Skeletal muscle cell (primary cell): Measurements from ENCODE around the gene MPP1.

ENCODE experiments used
- DNase-seq: peaks from one replicate; pipeline ENCODE4 v3.0.0-alpha.2; 2010; ENCODE audit warnings: low read depth
- H3K4me3 ChIP-seq: 2 replicates; pipeline ENCODE4 v1.5.1; 2011; ENCODE audit warnings: low read depth, mild to moderate bottlenecking, control low read depth, low read length, moderate library complexity

MPP1 gene

DNA sequence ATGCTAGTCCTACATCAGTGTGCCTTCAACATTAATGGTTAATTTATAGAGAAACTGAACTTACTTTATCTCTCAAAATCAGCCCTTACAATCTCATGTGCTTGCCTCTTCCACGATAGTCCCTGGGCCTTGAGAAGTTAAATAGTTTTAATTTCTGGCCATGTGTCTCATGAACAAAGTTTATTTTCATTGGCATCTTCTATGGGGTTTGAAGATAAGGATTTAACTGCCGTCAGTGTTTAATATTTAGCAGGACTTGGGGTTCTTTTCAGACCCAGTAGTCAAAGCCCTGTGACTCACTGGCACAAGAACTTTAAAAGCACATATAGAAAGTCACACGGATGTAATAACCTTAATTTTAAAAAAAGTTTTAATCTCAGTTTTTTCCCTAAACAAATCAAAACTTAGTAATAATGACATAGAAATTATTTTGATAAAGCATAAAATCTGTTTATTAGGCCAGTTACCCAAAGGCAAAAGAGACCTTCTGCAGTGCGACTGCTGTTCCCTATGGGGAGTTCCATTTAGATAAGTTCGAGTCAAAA is 10.1 kb upstream of the MPP1 start:
- DNase-seq = no peak

GRCh38 chrX:154813801-154814200 is 8.5 kb upstream of the MPP1 start:
- no peak overlapping the region for H3K4me3 ChIP-seq
- DNase-seq = no peak

More for the DNA sequence above, 10.1 kb upstream of the MPP1 start:
- H3K4me3 ChIP-seq = no peak overlapping the region

DNA sequence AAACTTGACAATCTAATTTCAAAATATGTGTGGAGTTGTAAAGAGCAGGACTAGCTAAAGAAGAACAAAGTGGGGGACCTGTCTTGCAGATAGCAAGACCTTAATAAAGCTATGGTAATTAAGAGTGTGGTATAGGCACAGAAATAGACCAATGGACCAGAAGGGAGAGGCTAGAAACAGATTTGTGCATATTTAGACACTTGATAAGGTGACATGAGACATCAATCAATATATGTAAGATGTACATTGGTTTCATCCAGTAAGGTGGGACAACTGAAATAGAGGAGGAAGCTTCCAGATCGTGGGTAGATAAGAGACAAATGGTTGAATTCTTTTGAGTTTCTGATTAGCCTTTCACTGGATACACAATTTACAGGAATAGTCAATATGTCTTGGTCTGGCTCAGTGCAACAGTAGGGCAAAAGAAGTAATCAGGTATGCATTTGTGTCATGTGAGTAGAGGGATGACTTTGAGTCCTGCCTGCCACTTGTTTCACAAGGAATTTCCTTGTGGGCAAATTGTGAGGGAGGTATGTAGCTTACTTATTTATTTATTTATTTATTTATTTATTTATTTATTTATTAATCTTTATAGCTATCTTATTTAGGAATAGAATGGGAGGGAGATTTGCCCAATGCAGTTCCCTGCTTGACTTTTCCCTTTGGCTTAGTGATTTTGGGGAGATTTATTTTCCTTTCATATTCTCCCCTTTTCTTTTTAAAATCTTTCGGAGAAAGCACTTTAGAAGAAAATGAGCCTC is 7.2 kb upstream of the MPP1 start:
- no peak for DNase-seq
- no peak overlapping the region for H3K4me3 ChIP-seq

- no peak overlapping the region for H3K4me3 ChIP-seq
- DNase-seq = no peak
These were observed 4.8 kb upstream of the MPP1 start for GRCh38 chrX:154809939-154810665.

DNA sequence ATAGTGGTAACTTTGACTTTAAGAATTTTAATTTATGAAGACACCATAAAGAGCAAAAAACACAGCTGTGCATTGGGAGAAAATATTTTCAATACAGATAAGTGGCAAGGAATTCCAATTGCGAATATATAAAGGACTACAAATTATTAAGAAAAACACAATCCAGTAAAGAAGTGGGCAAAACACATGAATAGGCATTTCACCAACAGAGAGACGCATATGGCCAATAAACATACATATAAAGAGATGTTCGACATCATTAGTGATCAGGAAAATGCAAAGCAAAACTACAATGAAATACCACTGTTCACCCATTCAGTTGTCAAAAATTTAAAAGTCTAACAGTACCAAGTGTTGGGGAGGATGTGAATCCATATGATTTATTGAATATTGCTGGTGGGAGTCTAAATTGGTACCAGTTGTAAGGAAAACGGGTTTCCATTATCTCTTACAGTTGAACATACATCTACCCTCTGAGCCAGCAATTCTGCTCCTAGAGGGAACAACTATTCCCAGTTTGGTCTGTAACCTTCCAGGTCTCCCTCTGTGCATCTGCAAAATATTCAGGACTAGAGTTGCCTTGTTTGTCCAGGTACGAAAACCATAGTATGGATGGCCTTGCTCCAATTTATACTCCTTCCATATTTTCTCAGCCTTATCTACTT is 1.7 kb upstream of the MPP1 start:
- DNase-seq = no peak
- no peak overlapping the region for H3K4me3 ChIP-seq

DNA sequence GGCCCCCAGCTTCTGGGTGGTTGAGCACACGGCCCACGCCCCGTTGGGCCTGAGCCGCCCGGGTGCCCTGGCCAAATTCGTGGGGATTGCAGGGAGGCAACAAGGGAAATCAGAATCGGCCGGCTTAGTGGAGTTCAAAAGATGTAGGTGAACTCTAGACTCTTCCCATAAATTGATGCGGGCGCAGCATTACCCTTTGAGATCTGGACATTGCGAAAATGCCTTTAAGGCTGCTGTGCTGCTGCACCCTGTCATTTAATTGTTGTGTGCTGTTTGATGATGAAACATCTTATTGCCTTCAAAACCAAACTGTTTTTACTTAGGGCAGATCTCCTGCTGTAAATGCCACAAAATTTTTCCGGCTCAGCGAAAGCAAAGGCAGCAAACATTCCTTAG is 409 bp upstream of the MPP1 start:
- peak overlapping the region; percentile 60 for H3K4me3 ChIP-seq
- DNase-seq = no peak

DNA sequence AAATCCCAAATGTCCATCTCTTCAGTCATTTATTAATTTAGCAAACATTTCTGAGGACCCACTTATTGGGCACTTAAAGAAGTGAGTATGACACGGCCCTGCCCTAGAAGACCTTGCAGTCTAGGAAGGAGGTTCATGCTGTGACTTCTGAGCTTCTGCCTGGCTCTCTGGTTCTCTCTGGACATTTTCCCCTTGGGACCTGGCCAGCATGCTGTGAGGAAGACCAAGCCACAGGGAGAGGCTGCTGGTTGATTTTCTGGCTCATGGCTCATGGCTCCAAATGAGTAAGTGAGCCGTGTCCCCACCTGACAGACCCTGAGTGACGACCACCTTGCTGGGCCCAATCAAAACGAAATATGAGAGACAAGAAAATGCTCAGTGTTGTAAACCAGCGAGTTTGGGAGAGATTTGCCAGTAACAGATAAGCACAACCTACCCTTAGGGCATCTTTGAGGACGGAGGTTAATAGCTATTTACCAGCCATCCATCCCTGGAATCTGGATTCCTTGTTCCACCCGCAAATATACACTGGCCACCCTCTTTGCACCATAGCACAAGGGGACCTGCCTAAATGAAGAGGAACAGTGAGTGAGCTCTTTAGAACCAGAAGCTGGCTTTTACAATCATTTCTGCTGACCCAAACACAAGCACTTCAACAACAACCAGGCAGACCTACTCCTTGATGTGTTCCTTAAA is 876 bp downstream of the MPP1 start:
- peak overlapping the region; percentile 60 for H3K4me3 ChIP-seq
- DNase-seq = no peak

- no peak overlapping the region for H3K4me3 ChIP-seq
- no peak for DNase-seq
These were observed 2.3 kb downstream of the MPP1 start for GRCh38 chrX:154802947-154803346.

- DNase-seq = no peak
- no peak overlapping the region for H3K4me3 ChIP-seq
These were observed 4.6 kb downstream of the MPP1 start for GRCh38 chrX:154800478-154801210.

GRCh38 chrX:154799556-154800348 is 5.5 kb downstream of the MPP1 start:
- no peak for DNase-seq
- H3K4me3 ChIP-seq = no peak overlapping the region

GRCh38 chrX:154797006-154797405 is 8.3 kb downstream of the MPP1 start:
- DNase-seq = no peak
- no peak overlapping the region for H3K4me3 ChIP-seq

- DNase-seq = no peak
- no peak overlapping the region for H3K4me3 ChIP-seq
These were observed 10.3 kb downstream of the MPP1 start for GRCh38 chrX:154795016-154795415.

DNA sequence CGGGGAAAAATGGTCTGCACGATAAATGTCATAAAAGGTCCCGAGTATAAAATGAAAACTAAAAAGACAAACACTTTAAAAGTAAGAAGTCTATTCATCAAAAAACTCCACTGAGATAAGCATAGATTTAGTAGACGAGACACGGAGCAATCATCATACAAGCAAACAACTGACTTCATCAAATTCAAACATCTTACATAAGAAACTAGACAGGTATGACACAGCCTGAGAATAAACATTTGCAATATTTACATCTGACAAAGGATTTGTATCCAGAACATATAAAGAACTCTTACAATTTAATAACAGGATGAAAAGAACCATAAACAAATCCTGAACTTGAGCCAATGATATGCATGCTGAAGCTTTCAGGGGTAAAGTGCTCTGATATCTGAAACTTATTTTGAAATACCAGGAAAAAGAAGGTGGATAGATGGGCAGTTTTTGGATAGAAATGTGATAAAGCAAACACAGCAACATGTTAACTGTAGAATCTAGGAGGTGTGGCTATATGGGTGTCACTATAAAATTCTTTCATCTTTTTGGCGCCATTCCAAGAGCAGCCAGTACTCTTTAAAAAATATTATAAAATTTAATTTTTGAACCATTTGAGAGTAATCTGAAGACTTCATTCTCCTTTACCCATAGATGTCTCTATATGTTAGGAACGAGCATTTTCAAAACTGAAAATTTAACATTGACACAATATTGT is 12.0 kb downstream of the MPP1 start:
- no peak for DNase-seq
- H3K4me3 ChIP-seq = no peak overlapping the region

GRCh38 chrX:154791939-154792338 is 13.3 kb downstream of the MPP1 start:
- no peak for DNase-seq

GRCh38 chrX:154791467-154791866 is 13.8 kb downstream of the MPP1 start:
- no peak for DNase-seq
- no peak overlapping the region for H3K4me3 ChIP-seq

More at GRCh38 chrX:154791939-154792338, 13.3 kb downstream of the MPP1 start:
- no peak overlapping the region for H3K4me3 ChIP-seq

GRCh38 chrX:154785716-154786115 is 19.6 kb downstream of the MPP1 start:
- no peak overlapping the region for H3K4me3 ChIP-seq
- DNase-seq = no peak

DNA sequence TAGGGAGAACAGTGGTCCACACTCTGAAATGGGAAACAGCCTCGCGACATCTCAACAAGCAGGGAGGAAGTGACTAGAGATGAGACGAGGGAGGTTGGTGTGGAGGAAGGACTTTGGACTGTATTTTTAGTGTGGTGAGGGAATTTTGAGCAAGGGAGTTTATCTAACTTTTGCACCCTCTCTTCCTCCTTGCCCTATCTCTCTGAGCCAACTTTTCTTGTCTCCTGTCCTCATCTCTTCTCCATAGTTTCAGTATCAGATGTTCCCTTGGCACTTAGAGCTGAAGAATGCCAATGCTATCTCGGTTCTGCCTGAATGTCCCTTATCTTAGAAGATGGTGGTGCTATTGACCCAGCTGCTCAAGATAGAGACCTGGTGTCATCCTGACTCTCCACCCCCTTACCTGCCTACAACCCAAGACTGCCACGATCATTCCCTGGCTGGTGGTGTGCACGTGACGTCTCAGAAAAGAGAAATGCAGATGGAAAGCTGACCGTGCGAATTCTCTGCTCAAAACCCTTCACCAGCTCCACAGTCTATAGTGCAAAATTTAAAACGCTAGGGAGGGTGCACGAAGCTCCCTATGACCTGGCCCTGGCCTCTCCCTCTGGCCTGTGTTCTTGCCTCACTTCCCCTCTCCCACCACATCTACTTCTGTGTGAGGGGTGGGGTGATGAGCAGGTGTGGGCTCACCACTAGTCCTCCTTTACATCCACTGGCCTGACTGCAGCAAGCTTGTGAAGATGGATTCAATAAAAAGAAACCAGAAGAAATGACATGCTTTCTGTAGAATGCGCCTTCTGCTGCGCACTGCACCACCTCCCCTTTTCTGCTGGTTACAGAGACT is 20.9 kb downstream of the MPP1 start:
- DNase-seq = no peak
- no peak overlapping the region for H3K4me3 ChIP-seq
